ENCODE measurements around the gene SLC8B1. TPM values are rescaled to one million over a fixed set of nuclear protein-coding genes. Genes with fewer than 3 reads are reported as not detected.

SLC8B1 gene
- total and polyA plus RNA-seq, 8 donors: 13.0 to 39.1 (median 19.7) TPM

DNA sequence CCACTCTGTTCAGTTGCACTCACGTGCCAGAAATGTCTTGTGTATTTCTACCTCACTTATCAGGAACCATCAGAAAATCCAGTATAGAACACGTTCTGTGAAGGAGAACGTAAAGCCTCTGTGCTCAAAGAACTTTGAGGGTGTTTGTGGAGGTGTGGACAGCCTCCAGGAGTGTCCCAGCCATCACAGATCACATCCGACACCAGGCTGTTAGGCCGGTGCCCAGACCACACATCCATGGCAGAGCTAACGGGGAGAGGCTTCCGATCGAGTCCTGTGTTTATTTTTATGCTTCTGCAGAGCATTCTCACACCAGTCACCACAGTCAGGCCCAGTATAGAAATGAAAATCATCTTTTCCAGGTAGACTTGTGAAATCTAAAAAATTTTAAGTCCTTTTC, 60.1 kb downstream of the SLC8B1 start:
- FAIRE-seq (no peak), DNase-seq (no peak), ATAC-seq (no peak)
- Histone ChIP-seq H3K27ac (no peak overlapping the region), H3K4me1 (peaks cover 11 to 29% (median 21%) of the 10 kb centered on the region in 3 donors), H3K36me3 (peaks cover 0 to 57% (median 19%) of the 10 kb centered on the region in 3 donors), H3K9me3 (no peaks in the 10 kb centered on the region), H3K4me3 (no peak overlapping the region), H3K27me3 (no peaks in the 10 kb centered on the region)
- intact Hi-C loops (cut with DNase I): no loop called here
- TF ChIP-seq, protein P1, sequence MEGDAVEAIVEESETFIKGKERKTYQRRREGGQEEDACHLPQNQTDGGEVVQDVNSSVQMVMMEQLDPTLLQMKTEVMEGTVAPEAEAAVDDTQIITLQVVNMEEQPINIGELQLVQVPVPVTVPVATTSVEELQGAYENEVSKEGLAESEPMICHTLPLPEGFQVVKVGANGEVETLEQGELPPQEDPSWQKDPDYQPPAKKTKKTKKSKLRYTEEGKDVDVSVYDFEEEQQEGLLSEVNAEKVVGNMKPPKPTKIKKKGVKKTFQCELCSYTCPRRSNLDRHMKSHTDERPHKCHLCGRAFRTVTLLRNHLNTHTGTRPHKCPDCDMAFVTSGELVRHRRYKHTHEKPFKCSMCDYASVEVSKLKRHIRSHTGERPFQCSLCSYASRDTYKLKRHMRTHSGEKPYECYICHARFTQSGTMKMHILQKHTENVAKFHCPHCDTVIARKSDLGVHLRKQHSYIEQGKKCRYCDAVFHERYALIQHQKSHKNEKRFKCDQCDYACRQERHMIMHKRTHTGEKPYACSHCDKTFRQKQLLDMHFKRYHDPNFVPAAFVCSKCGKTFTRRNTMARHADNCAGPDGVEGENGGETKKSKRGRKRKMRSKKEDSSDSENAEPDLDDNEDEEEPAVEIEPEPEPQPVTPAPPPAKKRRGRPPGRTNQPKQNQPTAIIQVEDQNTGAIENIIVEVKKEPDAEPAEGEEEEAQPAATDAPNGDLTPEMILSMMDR (IDR thresholded peaks at IDR 0.05): no peak
- WGBS, 2 donors: 94 to 95% methylated on average over 8 of the region's 8 CpGs

DNA sequence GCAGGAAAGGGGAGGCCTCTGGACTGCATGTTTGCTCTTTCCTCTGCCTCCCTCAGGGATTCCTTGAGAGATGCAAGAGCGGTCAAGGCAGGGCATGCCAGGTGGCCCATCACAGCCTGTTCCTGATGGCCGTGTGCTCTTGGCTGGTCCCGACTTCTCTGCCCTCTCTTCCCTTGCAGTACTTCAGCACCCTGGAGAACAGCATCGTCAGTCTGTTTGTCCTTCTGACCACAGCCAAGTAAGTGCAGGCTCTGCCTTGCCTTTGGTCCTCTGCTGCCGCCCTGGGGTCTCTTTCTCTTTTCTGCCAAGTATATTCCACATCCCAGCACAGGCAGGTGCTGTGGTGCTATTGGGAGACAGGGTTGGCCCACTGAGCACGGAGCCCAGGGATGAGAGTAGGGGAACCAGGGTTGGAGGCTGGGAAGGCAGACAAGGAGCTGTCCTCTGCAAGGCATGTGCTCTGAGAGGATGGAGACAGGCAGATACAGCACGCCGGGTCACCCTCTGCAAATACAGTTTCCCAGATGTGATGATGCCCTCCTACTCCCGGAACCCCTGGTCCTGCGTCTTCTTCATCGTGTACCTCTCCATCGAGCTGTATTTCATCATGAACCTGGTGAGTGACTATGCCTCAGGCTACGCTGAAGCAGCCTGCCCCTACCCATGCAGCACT, 61.7 kb downstream of the SLC8B1 start:
- Histone ChIP-seq H3K36me3 (peaks cover 0 to 59% (median 18%) of the 10 kb centered on the region in 3 donors), H3K4me3 (no peak overlapping the region), H3K27me3 (no peaks in the 10 kb centered on the region), H3K9me3 (no peaks in the 10 kb centered on the region), H3K4me1 (peaks cover 11 to 29% (median 21%) of the 10 kb centered on the region in 3 donors), H3K27ac (peak overlapping the region in 3 of 4 donors; percentile 49 to 81 (median 71))
- ATAC-seq (peak in 1 of 4 donors; percentile 4), FAIRE-seq (no peak), DNase-seq (peak in 1 of 6 donors; percentile 39)
- 81 to 83% methylated on average over 13 of the region's 13 CpGs for WGBS, 2 donors
- intact Hi-C loops (cut with DNase I): no loop called here
- TF ChIP-seq, protein P1 (IDR thresholded peaks at IDR 0.05): no peak

- H3K9me3 ChIP-seq: no peaks in the 10 kb centered on the region
- peaks cover 11 to 29% (median 21%) of the 10 kb centered on the region in 3 donors for H3K4me1 ChIP-seq
- FAIRE-seq (no peak), DNase-seq (peak; percentile 77 to 84 (median 83)), ATAC-seq (peak; percentile 93 to 96 (median 95))
- H3K27ac ChIP-seq: peak overlapping the region; percentile 17 to 81 (median 66)
- H3K27me3 ChIP-seq: no peaks in the 10 kb centered on the region
- H3K36me3 ChIP-seq: peaks cover 5 to 59% (median 11%) of the 10 kb centered on the region in 3 donors
- intact Hi-C loops (cut with DNase I): no loop called here
- TF ChIP-seq, protein P1 (IDR thresholded peaks at IDR 0.05): no peak
- WGBS, 2 donors: 25 to 27% methylated on average over 12 of the region's 12 CpGs
- no peak overlapping the region for H3K4me3 ChIP-seq
Measured at GRCh38 chr12:113271853-113272561, 62.9 kb downstream of the SLC8B1 start.

DNA sequence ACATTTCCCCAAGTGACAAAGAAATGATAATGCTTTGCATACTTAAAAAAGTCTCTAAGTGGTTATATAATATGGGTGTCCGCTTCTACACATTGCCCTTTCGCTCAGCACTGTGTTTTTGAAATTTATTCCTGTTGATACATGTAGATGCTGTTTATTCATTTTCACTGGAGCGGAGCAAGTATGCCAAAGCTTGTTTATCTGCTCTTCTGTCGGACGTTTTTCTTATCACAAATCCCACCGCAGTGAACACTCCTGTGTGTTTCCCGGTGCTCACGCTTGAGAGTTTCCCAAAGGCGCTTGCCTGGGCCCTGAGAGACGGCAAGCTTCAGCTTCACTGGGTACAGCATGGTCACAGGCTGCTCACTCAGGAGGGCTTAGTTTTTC, 63.5 kb downstream of the SLC8B1 start:
- peaks cover 5 to 62% (median 11%) of the 10 kb centered on the region in 3 donors for H3K36me3 ChIP-seq
- intact Hi-C loops (cut with DNase I): no loop called here
- H3K9me3 ChIP-seq: no peaks in the 10 kb centered on the region
- 45 to 52% methylated on average over 10 of the region's 10 CpGs for WGBS, 2 donors
- DNase-seq (no peak), FAIRE-seq (no peak), ATAC-seq (peak in 1 of 4 donors; percentile 44)
- no peaks in the 10 kb centered on the region for H3K27me3 ChIP-seq
- TF ChIP-seq, protein P1 (IDR thresholded peaks at IDR 0.05): no peak
- H3K27ac ChIP-seq: peak overlapping the region; percentile 17 to 81 (median 66)
- peaks cover 11 to 29% (median 21%) of the 10 kb centered on the region in 3 donors for H3K4me1 ChIP-seq
- no peak overlapping the region for H3K4me3 ChIP-seq
